Transverse colon (tissue), 4 donors: ENCODE results near the gene SPAG4. TPM values are rescaled to one million over a fixed set of nuclear protein-coding genes. Genes with fewer than 3 reads are reported as not detected.
A peak's percentile ranks its signal among the peaks of the same experiment; 100 is the strongest.

Experiments used
- DNase-seq: peaks from one replicate; pipeline ENCODE4 v3.0.0-alpha.2; 2019
- H3K27ac ChIP-seq, 4 donors: fragments of 200-600 bp; sonication (generic); 2 replicates each; pipeline ENCODE4 v1.5.1; 2016 to 2018; ENCODE audit warnings: inconsistent platforms in 4 of 4
- H3K27me3 ChIP-seq: fragments of 200-600 bp; sonication (generic); 2 replicates; pipeline ENCODE4 v1.5.1; 2017; ENCODE audit warnings: inconsistent platforms
- H3K36me3 ChIP-seq, 4 donors: fragments of 200-600 bp; sonication (generic); 2 replicates each; pipeline ENCODE4 v1.5.1; 2017 to 2019; ENCODE audit warnings: inconsistent platforms in 4 of 4
- H3K4me1 ChIP-seq, 4 donors: fragments of 200-600 bp; sonication (generic); 2 replicates each; pipeline ENCODE4 v1.5.1; 2017 to 2020; ENCODE audit warnings: inconsistent platforms in 4 of 4
- H3K4me3 ChIP-seq, 4 donors: fragments of 200-600 bp; sonication (generic); 1 replicate in 1 of 4; 2 replicates in 3 of 4; pipeline versions ENCODE4 v1.5.1 to v1.6.1; 2017 to 2019; ENCODE audit warnings: inconsistent platforms in 4 of 4
- H3K9me3 ChIP-seq, 2 donors: fragments of 200-600 bp; sonication (generic); 2 replicates each; pipeline ENCODE4 v1.5.1; 2017 to 2019; ENCODE audit warnings: inconsistent platforms in 2 of 2
- CTCF ChIP-seq, 5 experiments: fragments of 200-600 bp in 3 of 5; fragments of 450-650 bp in 2 of 5; sonication (generic) in 3 of 5; IDR thresholded peaks; 1 replicate in 2 of 5; 2 replicates in 3 of 5; pipeline ENCODE4 v1.5.1; 2016 to 2017; ENCODE audit warnings: antibody characterized with exemption in 5 of 5, inconsistent platforms in 3 of 5, mild to moderate bottlenecking in 2 of 5, moderate library complexity in 1 of 5
- EP300 ChIP-seq: sonication (generic); formaldehyde crosslinking; IDR thresholded peaks from one replicate; pipeline ENCODE4 v1.6.1; 2017; ENCODE audit warnings: antibody characterized with exemption, low read depth
- POLR2A ChIP-seq: fragments of 450-650 bp; IDR thresholded peaks from one replicate; pipeline ENCODE4 v1.6.1; 2016; ENCODE audit warnings: antibody characterized with exemption, mild to moderate bottlenecking, moderate library complexity
- POLR2AphosphoS5 ChIP-seq, 3 donors: sonication (generic); formaldehyde crosslinking; IDR thresholded peaks; one replicate each; pipeline ENCODE4 v1.6.1; 2016; ENCODE audit warnings: antibody characterized with exemption in 3 of 3
- WGBS, 2 donors: methylation state at CpG; one replicate each; pipeline ENCODE4 v1.1.5; 2018; ENCODE audit warnings: low coverage in 1 of 2; 5-methylcytosine and 5-hydroxymethylcytosine counted together
- in situ Hi-C, 4 donors: fragments of 200-750 bp; cut with MboI; loops; one replicate each; pipeline versions ENCODE4 v1.15.0 to v1.15.1; 2017; ENCODE audit warnings: low sequenced_read_pairs in 3 of 4, low pct_ligation_motif_present in 1 of 4, low pct_unique_long_range_greater_than_20kb in 1 of 4
- intact Hi-C: fragments of 100-400 bp; cut with DNase I; formaldehyde crosslinking; loops from one replicate; pipeline ENCODE4 v1.15.1; 2023; ENCODE audit warnings: low total_unique reads
- total RNA-seq, 4 donors: library from RNA; depleted of rRNA; stranded (reverse); fragments of >200 nt; gene quantifications; one replicate each; pipeline ENCODE4 v1.1.0, GENCODE V29; 2016

The SPAG4 gene
- total RNA-seq, 4 donors from 2014 or later: 3.3 to 17.5 TPM; not detected in 2

- in situ Hi-C loops (no loop called here), intact Hi-C loops (loop anchor here (10.0 kb wide), 1 partner anchor 94 kb away; the partner anchor contains the start of genes NFS1 and ROMO1)
- Histone ChIP-seq H3K36me3 (no peaks in the 10 kb centered on the region), H3K4me1 (peaks cover 7 to 18% (median 15%) of the 10 kb centered on the region in 4 donors), H3K9me3 (no peaks in the 10 kb centered on the region), H3K27me3 (peaks cover 19% of the 10 kb centered on the region), H3K27ac (peak overlapping the region in 1 of 4 donors; percentile 33), H3K4me3 (peak overlapping the region; percentile 14 to 55 (median 32))
- TF ChIP-seq EP300: no peak
- no peak for TF ChIP-seq CTCF (IDR thresholded peaks at IDR 0.05)
- TF ChIP-seq POLR2A: no peak
- no peak for TF ChIP-seq POLR2AphosphoS5 (IDR thresholded peaks at IDR 0.05)
- 53 to 100% methylated on average over 1 to 30 of the region's 34 CpGs for WGBS, 2 donors
- DNase-seq: no peak
These were observed 15.2 kb upstream of the SPAG4 start for GRCh38 chr20:35600176-35600992.

GRCh38 chr20:35600993-35601973, 14.3 kb upstream of the SPAG4 start:
- TF ChIP-seq POLR2A: no peak
- TF ChIP-seq POLR2AphosphoS5 (IDR thresholded peaks at IDR 0.05): peak in 1 of 3 donors; percentile 64
- TF ChIP-seq CTCF (IDR thresholded peaks at IDR 0.05): peak; percentile 14 to 51 (median 44)
- Histone ChIP-seq H3K36me3 (no peaks in the 10 kb centered on the region), H3K4me3 (peak overlapping the region; percentile 14 to 55 (median 32)), H3K27ac (peak overlapping the region in 3 of 4 donors; percentile 24 to 33 (median 30)), H3K27me3 (peaks cover 19% of the 10 kb centered on the region), H3K9me3 (no peaks in the 10 kb centered on the region), H3K4me1 (peaks cover 7 to 18% (median 15%) of the 10 kb centered on the region in 4 donors)
- intact Hi-C loops (loop anchor here (10.0 kb wide), 1 partner anchor 94 kb away; the partner anchor contains the start of genes NFS1 and ROMO1), in situ Hi-C loops (no loop called here)
- WGBS, 2 donors: 4% methylated on average over 48 of the region's 103 CpGs; no CpG with 5 or more reads in 1 of the 2 donors
- DNase-seq: peak; percentile 86

GRCh38 chr20:35601990-35602389, 13.6 kb upstream of the SPAG4 start:
- H3K27me3 ChIP-seq: peaks cover 19% of the 10 kb centered on the region
- in situ Hi-C loops (no loop called here), intact Hi-C loops (loop anchor here (10.0 kb wide), 1 partner anchor 93 kb away; the partner anchor contains the start of genes NFS1 and ROMO1)
- TF ChIP-seq CTCF (IDR thresholded peaks at IDR 0.05) (no peak), EP300 (no peak), POLR2A (no peak)
- peak overlapping the region; percentile 11 to 55 (median 32) for H3K4me3 ChIP-seq
- H3K27ac ChIP-seq: peak overlapping the region in 3 of 4 donors; percentile 24 to 33 (median 30)
- no peaks in the 10 kb centered on the region for H3K36me3 ChIP-seq
- no peaks in the 10 kb centered on the region for H3K9me3 ChIP-seq
- DNase-seq: no peak
- WGBS, 2 donors: 55% methylated on average over 30 of the region's 30 CpGs; no CpG with 5 or more reads in 1 of the 2 donors
- H3K4me1 ChIP-seq: peaks cover 7 to 18% (median 15%) of the 10 kb centered on the region in 4 donors
